Measurements from ENCODE around the gene PATJ. TPM values are rescaled to one million over a fixed set of nuclear protein-coding genes. Genes with fewer than 3 reads are reported as not detected.

PATJ gene
- total RNA-seq, 4 donors from 2014 or later = 10.6 to 44.8 (median 26.1) TPM

GRCh38 chr1:61930116-61930645, 187.9 kb downstream of the PATJ start:
- H3K27ac ChIP-seq = no peak overlapping the region
- TF ChIP-seq, protein P1, sequence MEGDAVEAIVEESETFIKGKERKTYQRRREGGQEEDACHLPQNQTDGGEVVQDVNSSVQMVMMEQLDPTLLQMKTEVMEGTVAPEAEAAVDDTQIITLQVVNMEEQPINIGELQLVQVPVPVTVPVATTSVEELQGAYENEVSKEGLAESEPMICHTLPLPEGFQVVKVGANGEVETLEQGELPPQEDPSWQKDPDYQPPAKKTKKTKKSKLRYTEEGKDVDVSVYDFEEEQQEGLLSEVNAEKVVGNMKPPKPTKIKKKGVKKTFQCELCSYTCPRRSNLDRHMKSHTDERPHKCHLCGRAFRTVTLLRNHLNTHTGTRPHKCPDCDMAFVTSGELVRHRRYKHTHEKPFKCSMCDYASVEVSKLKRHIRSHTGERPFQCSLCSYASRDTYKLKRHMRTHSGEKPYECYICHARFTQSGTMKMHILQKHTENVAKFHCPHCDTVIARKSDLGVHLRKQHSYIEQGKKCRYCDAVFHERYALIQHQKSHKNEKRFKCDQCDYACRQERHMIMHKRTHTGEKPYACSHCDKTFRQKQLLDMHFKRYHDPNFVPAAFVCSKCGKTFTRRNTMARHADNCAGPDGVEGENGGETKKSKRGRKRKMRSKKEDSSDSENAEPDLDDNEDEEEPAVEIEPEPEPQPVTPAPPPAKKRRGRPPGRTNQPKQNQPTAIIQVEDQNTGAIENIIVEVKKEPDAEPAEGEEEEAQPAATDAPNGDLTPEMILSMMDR (IDR thresholded peaks at IDR 0.05) = no peak
- TF ChIP-seq POLR2A (IDR thresholded peaks at IDR 0.05) = no peak
- no peak for DNase-seq
- H3K9me3 ChIP-seq = no peaks in the 10 kb centered on the region
- H3K36me3 ChIP-seq = no peaks in the 10 kb centered on the region
- intact Hi-C loops (cut with DNase I; ENCODE audit: low total_unique reads) = no loop called here
- H3K4me1 ChIP-seq = no peaks in the 10 kb centered on the region
- no peak overlapping the region for H3K4me3 ChIP-seq
- no peaks in the 10 kb centered on the region for H3K27me3 ChIP-seq

DNA sequence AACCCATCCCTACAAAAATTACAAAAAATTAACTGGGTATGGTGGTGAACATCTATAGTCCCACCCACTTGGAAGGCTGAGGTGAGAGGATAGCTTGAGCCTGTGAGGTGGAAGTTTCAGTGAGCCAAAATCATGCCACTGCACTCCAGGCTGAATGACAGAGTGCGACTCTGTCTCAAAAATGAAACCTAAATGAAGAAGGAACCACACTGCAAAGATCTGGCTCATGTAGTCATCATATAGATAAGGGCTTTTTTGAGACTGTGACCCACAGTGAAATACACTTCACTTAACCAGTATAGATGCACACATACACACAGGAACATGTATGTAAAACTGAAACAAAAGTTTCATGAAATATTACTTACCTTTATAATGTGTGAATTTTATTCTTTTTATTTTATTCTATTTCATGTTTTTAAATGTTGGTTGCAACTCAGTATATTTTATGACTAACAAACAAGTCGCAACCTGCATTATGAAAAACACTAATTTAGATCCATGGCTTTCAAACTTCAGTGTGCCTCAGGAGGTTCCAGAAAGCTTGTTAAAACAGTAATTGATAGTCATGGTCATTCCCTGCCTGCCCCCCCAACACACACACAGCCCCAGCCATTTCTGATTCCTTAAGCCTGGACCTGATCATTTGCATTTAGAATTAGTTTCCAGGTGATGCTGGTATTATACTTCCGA, 189.5 kb downstream of the PATJ start:
- Histone ChIP-seq H3K4me3 (no peak overlapping the region), H3K4me1 (no peaks in the 10 kb centered on the region), H3K27ac (no peak overlapping the region), H3K36me3 (no peaks in the 10 kb centered on the region), H3K9me3 (no peaks in the 10 kb centered on the region), H3K27me3 (no peaks in the 10 kb centered on the region)
- intact Hi-C loops (cut with DNase I; ENCODE audit: low total_unique reads) = no loop called here
- DNase-seq = no peak
- TF ChIP-seq, protein P1 (IDR thresholded peaks at IDR 0.05) = no peak
- TF ChIP-seq POLR2A (IDR thresholded peaks at IDR 0.05) = no peak

- Histone ChIP-seq H3K27ac (no peak overlapping the region), H3K9me3 (no peaks in the 10 kb centered on the region), H3K4me1 (no peaks in the 10 kb centered on the region), H3K4me3 (no peak overlapping the region), H3K36me3 (no peaks in the 10 kb centered on the region), H3K27me3 (no peaks in the 10 kb centered on the region)
- DNase-seq = no peak
- intact Hi-C loops (cut with DNase I; ENCODE audit: low total_unique reads) = no loop called here
- TF ChIP-seq POLR2A (IDR thresholded peaks at IDR 0.05) = no peak
- TF ChIP-seq, protein P1 (IDR thresholded peaks at IDR 0.05) = no peak
Observed at GRCh38 chr1:61935516-61935915, 193.2 kb downstream of the PATJ start.

DNA sequence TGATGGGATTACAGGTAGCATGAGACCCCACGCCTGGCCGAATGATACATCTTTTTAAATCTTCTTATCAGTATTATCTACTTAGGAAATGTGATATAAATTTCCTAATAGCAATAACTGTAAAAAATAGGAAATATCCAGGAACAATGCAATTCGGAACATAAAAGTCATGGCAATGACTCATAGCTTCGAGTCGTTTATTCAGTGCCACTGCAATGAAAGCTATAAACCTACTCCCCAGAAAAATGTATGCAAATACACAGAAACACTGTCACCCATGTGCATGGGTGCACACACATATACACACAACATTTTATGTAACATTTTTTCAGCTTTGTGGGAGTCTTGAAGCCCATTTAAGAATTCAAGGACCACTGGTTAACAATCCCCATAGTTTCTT, 194.6 kb downstream of the PATJ start:
- intact Hi-C loops (cut with DNase I; ENCODE audit: low total_unique reads) = no loop called here
- Histone ChIP-seq H3K27ac (no peak overlapping the region), H3K9me3 (no peaks in the 10 kb centered on the region), H3K27me3 (no peaks in the 10 kb centered on the region), H3K4me1 (no peaks in the 10 kb centered on the region), H3K36me3 (no peaks in the 10 kb centered on the region), H3K4me3 (no peak overlapping the region)
- no peak for DNase-seq
- TF ChIP-seq, protein P1 (IDR thresholded peaks at IDR 0.05) = no peak
- TF ChIP-seq POLR2A (IDR thresholded peaks at IDR 0.05) = no peak

GRCh38 chr1:61941794-61942193, 199.5 kb downstream of the PATJ start:
- Histone ChIP-seq H3K4me1 (no peaks in the 10 kb centered on the region), H3K27ac (no peak overlapping the region), H3K36me3 (no peaks in the 10 kb centered on the region), H3K9me3 (no peaks in the 10 kb centered on the region), H3K4me3 (no peak overlapping the region), H3K27me3 (no peaks in the 10 kb centered on the region)
- TF ChIP-seq, protein P1 (IDR thresholded peaks at IDR 0.05) = no peak
- TF ChIP-seq POLR2A (IDR thresholded peaks at IDR 0.05) = no peak
- intact Hi-C loops (cut with DNase I; ENCODE audit: low total_unique reads) = no loop called here
- DNase-seq = no peak
